HEK293 (cell line): ENCODE results near the gene ZFPM1.

Experiments used
- ATF2 ChIP-seq: fragments of 450-650 bp; formaldehyde crosslinking; IDR thresholded peaks from 2 replicates; pipeline ENCODE4 v1.5.1; 2016; ENCODE audit warnings: missing biosample characterization, missing genetic modification characterization, low read depth
- BCL11A ChIP-seq: fragments of 450-650 bp; formaldehyde crosslinking; IDR thresholded peaks from 2 replicates; pipeline ENCODE4 v1.5.1; 2016; ENCODE audit warnings: low read depth, missing biosample characterization, missing genetic modification characterization
- CTCF ChIP-seq: fragments of 450-650 bp; formaldehyde crosslinking; IDR thresholded peaks from 2 replicates; pipeline ENCODE4 v1.5.1; 2016; ENCODE audit warnings: missing biosample characterization, missing genetic modification characterization
- KLF16 ChIP-seq: fragments of 450-650 bp; formaldehyde crosslinking; IDR thresholded peaks from 2 replicates; pipeline ENCODE4 v1.5.1; 2017; ENCODE audit warnings: missing biosample characterization, missing genetic modification characterization
- PRDM2 ChIP-seq: fragments of 450-650 bp; formaldehyde crosslinking; IDR thresholded peaks from 2 replicates; pipeline ENCODE4 v1.5.1; 2016; ENCODE audit warnings: missing biosample characterization, missing genetic modification characterization, borderline replicate concordance
- REST ChIP-seq: fragments of 450-650 bp; formaldehyde crosslinking; IDR thresholded peaks from 2 replicates; pipeline ENCODE4 v1.5.1; 2016; ENCODE audit warnings: missing biosample characterization, missing genetic modification characterization
- ZNF10 ChIP-seq: fragments of 450-650 bp; formaldehyde crosslinking; IDR thresholded peaks from 2 replicates; pipeline ENCODE4 v1.5.1; 2017; ENCODE audit warnings: missing biosample characterization, missing genetic modification characterization
- ZNF777 ChIP-seq: fragments of 450-650 bp; formaldehyde crosslinking; IDR thresholded peaks from 2 replicates; pipeline ENCODE4 v1.5.1; 2017; ENCODE audit warnings: missing biosample characterization, missing genetic modification characterization, borderline replicate concordance
- ZNF830 ChIP-seq: fragments of 450-650 bp; IDR thresholded peaks from 2 replicates; pipeline ENCODE4 v1.5.0; 2018; ENCODE audit warnings: missing biosample characterization, missing genetic modification characterization, low read depth, mild to moderate bottlenecking, moderate library complexity
- ZXDB ChIP-seq: fragments of 450-650 bp; formaldehyde crosslinking; IDR thresholded peaks from 2 replicates; pipeline ENCODE4 v1.5.1; 2016; ENCODE audit warnings: missing biosample characterization, missing genetic modification characterization

GRCh38 chr16:88460496-88461330, 7.6 kb downstream of the ZFPM1 start:
- no peak for TF ChIP-seq CTCF (tag by site-specific recombination)
- no peak for TF ChIP-seq REST (tag by site-specific recombination)
- no peak for TF ChIP-seq PRDM2
- TF ChIP-seq ZXDB (tag by site-specific recombination): no peak
- TF ChIP-seq ATF2 (tag by site-specific recombination): no peak
- no peak for TF ChIP-seq KLF16
- no peak for TF ChIP-seq BCL11A
- TF ChIP-seq ZNF777 (tag by site-specific recombination): no peak
- no peak for TF ChIP-seq ZNF830 (tag by site-specific recombination)
- TF ChIP-seq ZNF10 (tag by site-specific recombination): no peak
